Lower leg skin (tissue), 3 donors: ENCODE results near the gene ESF1.
"Not testable (repeated sequence)": the region's sequence is repeated elsewhere in the genome, so short reads cannot be mapped to it uniquely, and the experiment has no call there.

Experiments used
- CTCF ChIP-seq, 3 donors: fragments of 450-650 bp; IDR thresholded peaks; one replicate each; pipeline ENCODE4 v1.5.1; 2016; ENCODE audit warnings: antibody characterized with exemption in 3 of 3, mild to moderate bottlenecking in 3 of 3, moderate library complexity in 2 of 3
- POLR2A ChIP-seq, 2 donors: fragments of 450-650 bp; IDR thresholded peaks; one replicate each; pipeline ENCODE4 v1.6.1; 2016 to 2017; ENCODE audit warnings: antibody characterized with exemption in 2 of 2, mild to moderate bottlenecking in 1 of 2, moderate library complexity in 1 of 2

- not testable (repeated sequence) for TF ChIP-seq POLR2A, CTCF (IDR thresholded peaks at IDR 0.05)
Measured at GRCh38 chr20:13760451-13760946, 24.2 kb downstream of the ESF1 start.
